Esophagus muscularis mucosa (tissue), 4 donors: ENCODE data around the gene TARS1. TPM values are rescaled to one million over a fixed set of nuclear protein-coding genes. Genes with fewer than 3 reads are reported as not detected.

Experiments
- DNase-seq: peaks from one replicate; pipeline ENCODE4 v3.0.0-alpha.2; 2017; ENCODE audit errors: extremely low spot score
- H3K27ac ChIP-seq, 4 donors: fragments of 200-600 bp; sonication (generic); replicated peaks in 1 of 4; 1 replicate in 3 of 4; 2 replicates in 1 of 4; pipeline ENCODE4 v1.5.1; 2016 to 2019; ENCODE audit warnings: mild to moderate bottlenecking in 1 of 4
- H3K27me3 ChIP-seq, 4 donors: fragments of 200-600 bp; sonication (generic); one replicate each; pipeline versions ENCODE4 v1.5.1 to v1.6.0; 2016 to 2019
- H3K36me3 ChIP-seq, 4 donors: fragments of 200-600 bp; sonication (generic); one replicate each; pipeline ENCODE4 v1.5.1; 2016 to 2019
- H3K4me1 ChIP-seq, 4 donors: fragments of 200-600 bp; sonication (generic); one replicate each; pipeline ENCODE4 v1.5.1; 2016 to 2019
- H3K4me3 ChIP-seq, 4 donors: fragments of 200-600 bp; sonication (generic); 1 replicate in 2 of 4; 2 replicates in 2 of 4; pipeline ENCODE4 v1.5.1; 2016 to 2019; ENCODE audit warnings: mild to moderate bottlenecking in 4 of 4, moderate library complexity in 1 of 4
- H3K9me3 ChIP-seq, 4 donors: fragments of 200-600 bp; sonication (generic); 1 replicate in 3 of 4; 2 replicates in 1 of 4; pipeline ENCODE4 v1.5.1; 2016 to 2019
- EP300 ChIP-seq: sonication (generic); formaldehyde crosslinking; IDR thresholded peaks from one replicate; pipeline ENCODE4 v1.6.1; 2017; ENCODE audit warnings: antibody characterized with exemption
- POLR2A ChIP-seq: fragments of 450-650 bp; IDR thresholded peaks from one replicate; pipeline ENCODE4 v1.6.1; 2017; ENCODE audit warnings: antibody characterized with exemption, moderate library complexity, mild to moderate bottlenecking, low read depth
- POLR2AphosphoS5 ChIP-seq, 2 donors: sonication (generic); formaldehyde crosslinking; IDR thresholded peaks; one replicate each; pipeline ENCODE4 v1.6.1; 2017; ENCODE audit warnings: antibody characterized with exemption in 2 of 2
- WGBS: methylation state at CpG from one replicate; pipeline ENCODE4 v1.1.5; 2018; 5-methylcytosine and 5-hydroxymethylcytosine counted together
- intact Hi-C: fragments of 100-400 bp; cut with DNase I; formaldehyde crosslinking; loops from one replicate; pipeline ENCODE4 v1.15.1; 2023
- total RNA-seq, 4 donors: library from RNA; depleted of rRNA; stranded (reverse); fragments of >200 nt; gene quantifications; one replicate each; pipeline versions ENCODE4 v1.1.0 to v1.2.1, GENCODE V29; 2016
- TF ChIP-seq, protein P1 (sequence below), 3 experiments: fragments of 200-600 bp in 2 of 3; fragments of 450-650 bp in 1 of 3; sonication (generic) in 2 of 3; IDR thresholded peaks; one replicate each; pipeline ENCODE4 v1.5.1; 2017 to 2019; ENCODE audit warnings: antibody characterized with exemption in 3 of 3, mild to moderate bottlenecking in 2 of 3, moderate library complexity in 1 of 3

TARS1 gene
- total RNA-seq, 4 donors from 2014 or later, result 76.7 to 98.4 (median 85.7) TPM

DNA sequence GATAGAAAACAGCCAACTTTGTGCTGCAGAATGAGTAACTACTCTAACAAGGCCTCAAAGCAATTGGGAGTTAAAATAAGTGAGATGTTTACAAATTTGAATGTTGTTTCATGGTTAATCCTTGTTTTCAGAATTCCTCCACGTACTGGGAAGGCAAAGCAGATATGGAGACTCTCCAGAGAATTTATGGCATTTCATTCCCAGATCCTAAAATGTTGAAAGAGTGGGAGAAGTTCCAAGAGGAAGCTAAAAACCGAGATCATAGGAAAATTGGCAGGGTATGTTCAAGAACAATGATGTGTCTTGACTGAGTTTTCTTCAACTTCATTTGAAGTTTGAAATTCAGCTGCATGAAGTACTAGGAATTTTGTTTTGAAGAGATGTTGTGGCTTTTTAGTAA is 16.4 kb downstream of the TARS1 start:
- TF ChIP-seq, protein P1, sequence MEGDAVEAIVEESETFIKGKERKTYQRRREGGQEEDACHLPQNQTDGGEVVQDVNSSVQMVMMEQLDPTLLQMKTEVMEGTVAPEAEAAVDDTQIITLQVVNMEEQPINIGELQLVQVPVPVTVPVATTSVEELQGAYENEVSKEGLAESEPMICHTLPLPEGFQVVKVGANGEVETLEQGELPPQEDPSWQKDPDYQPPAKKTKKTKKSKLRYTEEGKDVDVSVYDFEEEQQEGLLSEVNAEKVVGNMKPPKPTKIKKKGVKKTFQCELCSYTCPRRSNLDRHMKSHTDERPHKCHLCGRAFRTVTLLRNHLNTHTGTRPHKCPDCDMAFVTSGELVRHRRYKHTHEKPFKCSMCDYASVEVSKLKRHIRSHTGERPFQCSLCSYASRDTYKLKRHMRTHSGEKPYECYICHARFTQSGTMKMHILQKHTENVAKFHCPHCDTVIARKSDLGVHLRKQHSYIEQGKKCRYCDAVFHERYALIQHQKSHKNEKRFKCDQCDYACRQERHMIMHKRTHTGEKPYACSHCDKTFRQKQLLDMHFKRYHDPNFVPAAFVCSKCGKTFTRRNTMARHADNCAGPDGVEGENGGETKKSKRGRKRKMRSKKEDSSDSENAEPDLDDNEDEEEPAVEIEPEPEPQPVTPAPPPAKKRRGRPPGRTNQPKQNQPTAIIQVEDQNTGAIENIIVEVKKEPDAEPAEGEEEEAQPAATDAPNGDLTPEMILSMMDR (IDR thresholded peaks at IDR 0.05), result no peak
- TF ChIP-seq EP300 (no peak), POLR2AphosphoS5 (IDR thresholded peaks at IDR 0.05) (no peak), POLR2A (no peak)
- Histone ChIP-seq H3K27me3 (no peaks in the 10 kb centered on the region), H3K4me3 (no peak overlapping the region), H3K27ac (no peak overlapping the region), H3K36me3 (peaks cover 82 to 98% (median 94%) of the 10 kb centered on the region in 4 donors), H3K9me3 (no peaks in the 10 kb centered on the region), H3K4me1 (peaks cover 0 to 7% (median 3%) of the 10 kb centered on the region in 4 donors)
- no peak for DNase-seq
- 33% methylated on average over 2 of the region's 2 CpGs for WGBS
- intact Hi-C loops, result no loop called here

DNA sequence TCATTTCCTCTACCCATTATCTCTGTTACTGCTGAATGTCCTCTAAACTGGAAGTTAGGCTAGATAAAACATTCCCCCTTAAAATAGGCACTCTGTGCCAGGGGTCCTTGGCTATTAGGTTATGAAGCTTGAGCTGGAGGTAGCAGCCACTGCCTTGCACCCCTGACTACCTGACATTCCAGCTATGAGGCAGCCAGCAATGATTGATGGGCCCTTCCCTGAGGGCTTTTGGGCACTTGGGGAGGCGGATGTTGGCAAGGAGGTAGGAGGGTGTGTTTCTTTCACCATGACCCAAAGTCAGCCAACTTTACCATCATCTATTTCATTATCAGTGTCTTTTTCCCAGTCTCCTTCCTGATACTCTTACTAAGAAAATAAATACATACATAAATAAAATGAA is 17.1 kb downstream of the TARS1 start:
- peaks cover 0 to 7% (median 3%) of the 10 kb centered on the region in 4 donors for H3K4me1 ChIP-seq
- TF ChIP-seq EP300, result no peak
- TF ChIP-seq POLR2AphosphoS5 (IDR thresholded peaks at IDR 0.05), result no peak
- no peaks in the 10 kb centered on the region for H3K9me3 ChIP-seq
- peaks cover 88 to 98% (median 97%) of the 10 kb centered on the region in 4 donors for H3K36me3 ChIP-seq
- H3K27me3 ChIP-seq, result no peaks in the 10 kb centered on the region
- intact Hi-C loops, result no loop called here
- no peak for DNase-seq
- no peak overlapping the region for H3K4me3 ChIP-seq
- 93% methylated on average over 1 of the region's 1 CpG for WGBS
- H3K27ac ChIP-seq, result no peak overlapping the region

DNA sequence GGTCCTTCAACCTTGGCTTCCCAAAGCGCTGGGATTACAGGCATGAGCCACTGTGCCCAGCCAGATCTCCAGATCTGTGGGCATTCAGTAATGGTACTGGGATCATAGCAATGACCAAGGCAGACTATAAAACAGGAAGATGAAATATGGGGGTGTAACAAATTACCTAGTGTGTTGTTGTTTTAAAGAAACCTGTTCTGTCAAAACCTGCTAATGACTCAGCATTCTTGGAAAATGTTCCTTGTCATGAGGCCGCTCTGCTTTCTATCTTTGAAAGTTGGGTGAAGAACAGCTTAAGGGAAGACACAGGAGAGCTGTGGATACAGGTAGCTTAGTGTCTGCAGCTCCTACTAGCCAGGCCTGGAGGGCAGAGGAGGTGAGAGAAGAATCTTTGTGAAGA is 19.4 kb downstream of the TARS1 start:
- H3K4me3 ChIP-seq, result no peak overlapping the region
- intact Hi-C loops, result no loop called here
- peaks cover 88 to 100% (median 99%) of the 10 kb centered on the region in 4 donors for H3K36me3 ChIP-seq
- H3K27me3 ChIP-seq, result no peaks in the 10 kb centered on the region
- no peak overlapping the region for H3K27ac ChIP-seq
- 100% methylated on average over 2 of the region's 2 CpGs for WGBS
- DNase-seq, result no peak
- H3K9me3 ChIP-seq, result no peaks in the 10 kb centered on the region
- TF ChIP-seq, protein P1 (IDR thresholded peaks at IDR 0.05), result no peak
- peaks cover 0 to 7% (median 3%) of the 10 kb centered on the region in 4 donors for H3K4me1 ChIP-seq

DNA sequence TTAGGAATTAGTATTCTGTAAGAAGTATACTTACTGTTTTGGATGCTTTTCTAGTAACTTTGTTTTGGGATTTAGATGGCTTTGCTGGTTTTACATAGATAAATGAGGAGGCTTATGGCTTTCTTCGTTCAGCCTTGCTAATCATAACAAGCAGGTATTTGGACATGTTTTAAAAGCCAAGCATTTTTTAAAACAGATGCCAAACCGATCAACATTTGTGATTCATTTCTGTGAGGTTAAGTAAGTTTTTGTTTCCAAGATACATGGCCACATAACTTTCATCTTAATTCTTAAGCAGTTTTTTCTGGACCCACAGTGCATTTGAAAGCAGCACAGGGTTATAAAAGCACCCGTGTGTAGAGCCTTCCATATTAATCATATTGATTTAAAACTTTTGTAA is 21.7 kb downstream of the TARS1 start:
- H3K4me3 ChIP-seq, result no peak overlapping the region
- no peak for DNase-seq
- no peaks in the 10 kb centered on the region for H3K9me3 ChIP-seq
- 49% methylated on average over 3 of the region's 3 CpGs for WGBS
- TF ChIP-seq POLR2AphosphoS5 (IDR thresholded peaks at IDR 0.05) (no peak), EP300 (no peak), POLR2A (no peak)
- TF ChIP-seq, protein P1 (IDR thresholded peaks at IDR 0.05), result no peak
- intact Hi-C loops, result no loop called here
- no peaks in the 10 kb centered on the region for H3K27me3 ChIP-seq
- no peaks in the 10 kb centered on the region for H3K4me1 ChIP-seq
- H3K36me3 ChIP-seq, result peaks cover 82 to 98% (median 93%) of the 10 kb centered on the region in 4 donors
- no peak overlapping the region for H3K27ac ChIP-seq

DNA sequence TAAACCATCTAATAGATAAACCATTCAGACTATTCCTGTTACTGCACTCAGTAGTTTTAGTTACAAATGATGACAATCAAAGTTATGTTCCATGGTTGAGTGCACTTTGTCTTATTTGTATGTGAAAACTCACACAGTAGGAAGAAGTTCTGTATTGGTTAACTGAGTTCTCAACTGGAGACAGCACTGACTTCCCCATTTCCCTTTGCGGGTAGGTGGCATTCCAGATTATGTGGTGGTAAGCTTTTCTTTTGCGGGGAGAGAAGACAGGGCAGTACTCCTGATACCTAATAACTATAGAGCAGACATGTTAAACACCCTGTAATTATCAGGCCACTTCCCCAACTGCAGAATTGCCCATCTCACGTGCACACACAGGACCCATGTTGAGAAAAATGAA is 24.4 kb downstream of the TARS1 start:
- intact Hi-C loops, result no loop called here
- TF ChIP-seq POLR2A (no peak), EP300 (no peak), POLR2AphosphoS5 (IDR thresholded peaks at IDR 0.05) (no peak)
- TF ChIP-seq, protein P1 (IDR thresholded peaks at IDR 0.05), result no peak

More for the DNA sequence above, 24.4 kb downstream of the TARS1 start:
- no peaks in the 10 kb centered on the region for H3K9me3 ChIP-seq
- WGBS, result 91% methylated on average over 3 of the region's 3 CpGs
- H3K36me3 ChIP-seq, result peaks cover 81 to 97% (median 90%) of the 10 kb centered on the region in 4 donors
- DNase-seq, result no peak
- H3K27me3 ChIP-seq, result no peaks in the 10 kb centered on the region
- no peaks in the 10 kb centered on the region for H3K4me1 ChIP-seq
- no peak overlapping the region for H3K4me3 ChIP-seq
- no peak overlapping the region for H3K27ac ChIP-seq
